GM18499 (cell line): ENCODE measurements around the gene OR2T34.
"Not testable (repeated sequence)": the region's sequence is repeated elsewhere in the genome, so short reads cannot be mapped to it uniquely, and the experiment has no call there.

Experiments used
- ATAC-seq: cut with Tn5 transposase; IDR thresholded peaks from one replicate; pipeline ENCODE4 v1.9.1; 2021; ENCODE audit warnings: moderate number of reproducible peaks; ENCODE audit not compliant: insufficient read depth, unreplicated experiment

The OR2T34 gene

DNA sequence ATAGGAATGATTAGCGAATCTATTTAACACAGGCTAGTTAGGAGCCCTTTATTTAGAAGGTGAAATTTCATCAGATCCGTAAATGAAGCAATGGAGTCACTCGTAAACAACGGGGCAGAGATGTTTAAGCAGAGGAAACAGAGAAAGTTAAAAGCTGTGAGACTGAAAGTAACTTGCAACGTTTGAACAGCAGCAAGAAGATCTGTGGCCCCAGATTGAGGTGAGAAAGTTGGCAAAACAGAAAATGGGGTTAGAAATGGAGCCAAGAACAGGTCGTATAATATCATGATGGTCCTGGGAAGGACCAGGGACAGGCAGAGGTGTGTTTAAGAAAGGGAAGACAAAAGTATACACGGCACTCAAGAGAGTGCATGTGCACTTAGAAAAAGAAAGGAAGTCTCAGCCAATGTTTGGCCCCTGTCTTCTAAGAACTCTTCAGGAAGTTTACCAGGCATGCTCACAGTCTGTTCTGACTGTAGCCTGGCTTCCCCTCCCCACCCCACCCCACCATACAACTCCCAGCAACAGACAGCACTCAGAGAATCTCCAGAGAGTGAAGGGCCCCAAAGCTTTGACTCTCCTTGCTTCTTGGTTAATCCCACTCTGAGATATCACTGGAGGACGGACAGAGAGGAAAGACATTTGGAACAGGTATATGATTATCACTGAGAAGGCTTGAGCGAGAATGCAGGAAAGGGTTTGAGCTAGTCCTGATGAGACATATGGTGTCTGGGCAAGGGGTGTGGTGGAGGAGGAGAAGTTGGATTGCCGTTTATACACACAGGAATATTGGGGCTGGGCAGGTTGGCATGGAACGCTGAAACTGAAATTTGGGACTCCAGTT, 8.8 kb downstream of the OR2T34 start:
- ATAC-seq: peak; percentile 54

DNA sequence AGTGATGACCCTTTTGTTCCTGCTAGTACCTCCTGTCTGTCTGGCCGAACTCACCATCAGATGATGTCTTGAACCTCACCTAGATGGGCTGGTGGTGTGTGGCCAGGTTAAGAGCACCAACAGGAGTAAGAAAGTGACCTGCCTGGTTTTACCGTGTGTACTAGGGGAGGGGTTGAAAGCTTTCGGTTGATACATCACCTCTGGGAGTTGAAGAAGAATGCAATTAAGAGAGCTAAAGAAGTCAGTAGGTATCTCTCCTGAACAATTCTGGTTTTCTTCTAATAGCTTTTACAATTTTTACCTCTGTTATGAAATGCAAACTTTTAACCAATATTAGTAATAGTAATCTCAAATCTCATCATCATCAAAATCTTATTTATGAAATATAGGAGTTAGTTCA, 11.9 kb downstream of the OR2T34 start, which contains the start of gene OR2T29:
Gene OR2T29 (minus strand): TSS at position 101 of the 400 bp plus-strand sequence. CDS start 3,281 bp downstream, outside the sequence.
- ATAC-seq: not testable (repeated sequence)

DNA sequence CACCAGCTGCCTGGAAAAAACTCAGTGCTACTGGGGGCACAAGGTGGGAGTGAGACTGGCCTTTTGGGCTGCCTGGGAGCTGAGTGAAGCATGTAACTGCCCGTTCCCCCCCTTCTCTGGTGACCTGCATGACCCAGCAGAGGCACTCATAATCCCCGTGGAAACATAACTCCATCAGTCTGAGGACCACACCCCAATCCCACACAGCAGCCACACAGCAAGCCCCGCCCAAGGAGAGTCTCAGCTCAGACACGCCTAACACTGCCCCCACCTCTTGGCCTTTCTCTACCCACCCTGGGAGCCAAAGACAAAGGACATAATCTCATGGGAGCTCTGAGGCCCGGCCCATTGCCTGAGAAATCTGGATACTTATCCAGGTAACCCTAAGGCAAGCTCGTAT, 23.5 kb downstream of the OR2T34 start:
- ATAC-seq: not testable (repeated sequence)

GRCh38 chr1:248547383-248547782, 27.2 kb downstream of the OR2T34 start:
- not testable (repeated sequence) for ATAC-seq

GRCh38 chr1:248537449-248537848, 37.1 kb downstream of the OR2T34 start:
- not testable (repeated sequence) for ATAC-seq
